IMR-90 (cell line): ENCODE measurements around the gene FBXL7.

ENCODE experiments used
- CEBPB ChIP-seq: IDR thresholded peaks from 2 replicates; pipeline ENCODE4 v1.6.1; 2012; ENCODE audit warnings: low read depth, low read length, improper control_type of control experiment
- MAZ ChIP-seq: IDR thresholded peaks from 2 replicates; pipeline ENCODE4 v1.6.1; 2012; ENCODE audit warnings: low read depth, mild to moderate bottlenecking, low read length, improper control_type of control experiment, moderate library complexity, borderline replicate concordance
- MXI1 ChIP-seq: IDR thresholded peaks from 2 replicates; pipeline ENCODE4 v1.6.1; 2012; ENCODE audit warnings: low read depth, mild to moderate bottlenecking, low read length, moderate library complexity, borderline replicate concordance
- POLR2A ChIP-seq: IDR thresholded peaks from 2 replicates; pipeline ENCODE4 v1.6.1; 2012; ENCODE audit warnings: mild to moderate bottlenecking, low read depth, low read length
- RAD21 ChIP-seq: IDR thresholded peaks from 2 replicates; pipeline ENCODE4 v1.6.1; 2012; ENCODE audit warnings: low read length, improper control_type of control experiment
- RCOR1 ChIP-seq: IDR thresholded peaks from 2 replicates; pipeline ENCODE4 v1.6.1; 2012; ENCODE audit warnings: mild to moderate bottlenecking, low read length, improper control_type of control experiment; ENCODE audit not compliant: insufficient replicate concordance
- RFX5 ChIP-seq: IDR thresholded peaks from 2 replicates; pipeline ENCODE4 v1.8.0; 2012; ENCODE audit warnings: low read depth, mild to moderate bottlenecking, low read length, moderate library complexity
- SMC3 ChIP-seq: fragments of 150-350 bp; IDR thresholded peaks from 2 replicates; pipeline ENCODE4 v1.6.1; 2016; ENCODE audit warnings: low read depth, mild to moderate bottlenecking, antibody characterized with exemption, low read length, moderate library complexity
- TF ChIP-seq, protein P1 (sequence below): fragments of 150-350 bp; IDR thresholded peaks from 2 replicates; pipeline ENCODE4 v1.6.1; 2017; ENCODE audit warnings: mild to moderate bottlenecking, antibody characterized with exemption, low read length, low read depth
- TF ChIP-seq, protein P2 (sequence below): conservative IDR thresholded peaks from 2 replicates; pipeline ENCODE4 v1.5.1; 2012; ENCODE audit warnings: mild to moderate bottlenecking, low read depth, low read length, improper control_type of control experiment
- TF ChIP-seq, protein P3 (sequence below): fragments of 150-350 bp; IDR thresholded peaks from 2 replicates; pipeline ENCODE4 v1.6.1; 2016; ENCODE audit warnings: low read depth, mild to moderate bottlenecking, low read length, moderate library complexity, borderline replicate concordance

DNA sequence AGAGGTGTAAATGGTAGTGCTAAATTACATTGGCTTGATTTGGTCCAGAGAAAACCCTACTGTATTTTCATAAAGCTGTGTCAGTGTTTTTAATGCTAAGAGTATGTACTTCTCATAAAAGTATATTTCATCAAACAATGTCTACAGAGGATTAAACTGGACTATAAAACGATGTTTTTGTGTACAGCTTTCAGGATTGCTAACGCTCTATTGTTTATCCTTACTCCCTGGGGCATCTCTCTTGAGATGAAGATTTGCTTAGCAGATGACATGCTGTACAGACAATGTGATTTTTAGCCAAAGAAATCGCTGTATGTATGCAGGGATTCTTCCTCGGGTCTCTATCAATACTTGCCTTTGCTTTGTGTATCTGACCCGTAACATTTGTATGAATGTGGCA lies 216.0 kb downstream of the FBXL7 start:
- TF ChIP-seq, protein P1, sequence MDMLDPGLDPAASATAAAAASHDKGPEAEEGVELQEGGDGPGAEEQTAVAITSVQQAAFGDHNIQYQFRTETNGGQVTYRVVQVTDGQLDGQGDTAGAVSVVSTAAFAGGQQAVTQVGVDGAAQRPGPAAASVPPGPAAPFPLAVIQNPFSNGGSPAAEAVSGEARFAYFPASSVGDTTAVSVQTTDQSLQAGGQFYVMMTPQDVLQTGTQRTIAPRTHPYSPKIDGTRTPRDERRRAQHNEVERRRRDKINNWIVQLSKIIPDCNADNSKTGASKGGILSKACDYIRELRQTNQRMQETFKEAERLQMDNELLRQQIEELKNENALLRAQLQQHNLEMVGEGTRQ: no peak
- TF ChIP-seq CEBPB (no peak), RCOR1 (no peak), POLR2A (no peak), RFX5 (no peak), RAD21 (no peak), MAZ (no peak), SMC3 (no peak), MXI1 (no peak)
- TF ChIP-seq, protein P2, sequence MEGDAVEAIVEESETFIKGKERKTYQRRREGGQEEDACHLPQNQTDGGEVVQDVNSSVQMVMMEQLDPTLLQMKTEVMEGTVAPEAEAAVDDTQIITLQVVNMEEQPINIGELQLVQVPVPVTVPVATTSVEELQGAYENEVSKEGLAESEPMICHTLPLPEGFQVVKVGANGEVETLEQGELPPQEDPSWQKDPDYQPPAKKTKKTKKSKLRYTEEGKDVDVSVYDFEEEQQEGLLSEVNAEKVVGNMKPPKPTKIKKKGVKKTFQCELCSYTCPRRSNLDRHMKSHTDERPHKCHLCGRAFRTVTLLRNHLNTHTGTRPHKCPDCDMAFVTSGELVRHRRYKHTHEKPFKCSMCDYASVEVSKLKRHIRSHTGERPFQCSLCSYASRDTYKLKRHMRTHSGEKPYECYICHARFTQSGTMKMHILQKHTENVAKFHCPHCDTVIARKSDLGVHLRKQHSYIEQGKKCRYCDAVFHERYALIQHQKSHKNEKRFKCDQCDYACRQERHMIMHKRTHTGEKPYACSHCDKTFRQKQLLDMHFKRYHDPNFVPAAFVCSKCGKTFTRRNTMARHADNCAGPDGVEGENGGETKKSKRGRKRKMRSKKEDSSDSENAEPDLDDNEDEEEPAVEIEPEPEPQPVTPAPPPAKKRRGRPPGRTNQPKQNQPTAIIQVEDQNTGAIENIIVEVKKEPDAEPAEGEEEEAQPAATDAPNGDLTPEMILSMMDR: no peak
- TF ChIP-seq, protein P3, sequence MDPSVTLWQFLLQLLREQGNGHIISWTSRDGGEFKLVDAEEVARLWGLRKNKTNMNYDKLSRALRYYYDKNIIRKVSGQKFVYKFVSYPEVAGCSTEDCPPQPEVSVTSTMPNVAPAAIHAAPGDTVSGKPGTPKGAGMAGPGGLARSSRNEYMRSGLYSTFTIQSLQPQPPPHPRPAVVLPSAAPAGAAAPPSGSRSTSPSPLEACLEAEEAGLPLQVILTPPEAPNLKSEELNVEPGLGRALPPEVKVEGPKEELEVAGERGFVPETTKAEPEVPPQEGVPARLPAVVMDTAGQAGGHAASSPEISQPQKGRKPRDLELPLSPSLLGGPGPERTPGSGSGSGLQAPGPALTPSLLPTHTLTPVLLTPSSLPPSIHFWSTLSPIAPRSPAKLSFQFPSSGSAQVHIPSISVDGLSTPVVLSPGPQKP: no peak
